Measurements from ENCODE around the gene CACNA1A. TPM values are rescaled to one million over a fixed set of nuclear protein-coding genes. Genes with fewer than 3 reads are reported as not detected.

The CACNA1A gene
- total RNA-seq, 1 donor from 2014 or later = 0.52 TPM

DNA sequence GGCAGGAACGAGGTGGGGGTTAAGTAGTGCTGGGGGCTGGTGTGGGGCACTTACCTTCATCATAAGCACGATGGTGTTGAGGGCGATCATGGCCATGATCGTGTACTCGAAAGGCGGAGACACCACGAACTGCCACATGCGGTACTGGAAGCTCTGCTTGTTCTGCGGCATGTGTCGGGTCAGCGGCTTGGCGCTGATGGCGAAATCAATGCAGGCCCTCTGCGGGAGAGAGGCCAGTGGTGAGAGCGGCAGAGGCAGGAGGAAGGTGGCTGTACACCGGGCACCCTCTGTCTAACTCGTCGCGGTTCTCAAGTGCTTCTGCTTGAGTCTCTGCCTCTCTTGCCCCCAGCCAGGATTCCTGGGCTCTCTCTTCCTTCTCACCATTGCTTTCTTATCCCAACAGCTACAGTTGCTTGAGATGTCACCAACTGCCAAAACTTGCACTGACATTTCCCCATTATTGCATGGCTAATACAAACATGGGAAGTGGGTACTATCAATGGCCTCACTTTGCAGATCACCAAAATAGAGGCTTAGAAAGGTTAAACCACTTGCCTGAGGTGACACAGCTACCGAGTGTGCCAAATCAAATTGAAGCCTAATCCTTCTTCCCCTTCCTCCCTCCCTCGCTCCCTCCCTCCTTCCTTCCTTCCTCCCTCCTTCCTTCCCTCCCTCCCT is 251.1 kb downstream of the CACNA1A start:
- Histone ChIP-seq H3K36me3 (ENCODE audit: control insufficient read depth in 3 of 3, insufficient read depth in 3 of 3, low read length in 3 of 3) (no peaks in the 10 kb centered on the region), H3K27me3 (ENCODE audit: control insufficient read depth in 3 of 3, insufficient read depth in 3 of 3, low read length in 3 of 3) (peaks cover 8 to 15% (median 12%) of the 10 kb centered on the region in 3 donors), H3K27ac (ENCODE audit: low read depth, low read length) (no peak overlapping the region), H3K9ac (ENCODE audit: low read depth in 1 of 3, low read length in 3 of 3) (no peak overlapping the region), H3K9me3 (ENCODE audit: control insufficient read depth in 3 of 3, low read length in 3 of 3) (peaks cover 0 to 5% (median 3%) of the 10 kb centered on the region in 3 donors), H3K4me3 (ENCODE audit: low read length in 3 of 3) (no peak overlapping the region), H3K4me1 (ENCODE audit: control insufficient read depth in 3 of 3, insufficient read depth in 3 of 3, low read length in 3 of 3) (no peaks in the 10 kb centered on the region)

DNA sequence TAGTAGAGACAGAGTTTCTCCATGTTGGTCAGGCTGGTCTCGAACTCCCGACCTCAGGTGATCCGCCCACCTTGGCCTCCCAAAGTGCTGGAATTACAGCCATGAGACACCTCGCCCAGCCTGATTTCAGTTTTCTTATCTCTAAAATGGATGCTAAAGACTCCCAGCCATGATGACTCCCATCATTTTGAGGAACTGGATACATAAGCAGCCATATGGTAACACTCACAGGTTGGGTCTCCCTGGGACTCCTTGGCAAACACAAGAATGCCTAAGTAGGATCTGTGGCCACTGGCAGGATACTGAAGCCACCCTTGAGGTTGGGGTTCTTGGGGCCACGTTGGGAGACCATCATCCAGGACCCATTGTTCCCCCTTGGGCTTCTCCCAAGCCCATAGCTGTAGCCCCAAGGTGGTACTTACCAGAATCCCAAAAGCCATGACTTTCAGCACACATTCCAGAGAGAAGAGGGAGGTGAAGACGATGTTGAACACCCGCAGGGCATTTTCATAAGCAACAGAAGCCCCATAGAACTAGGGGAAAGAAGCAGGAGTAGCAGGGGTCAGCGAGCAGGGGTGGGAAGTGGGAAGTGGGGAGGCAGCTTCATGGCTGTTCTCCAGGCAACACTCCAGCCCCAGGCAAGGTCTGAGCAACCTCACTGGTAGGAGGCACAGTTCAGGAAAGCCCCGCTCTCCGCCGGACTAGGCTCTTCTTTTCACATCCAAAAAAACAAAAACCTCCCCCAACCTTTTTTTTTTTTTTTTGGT is 253.5 kb downstream of the CACNA1A start:
- Histone ChIP-seq H3K36me3 (ENCODE audit: control insufficient read depth in 3 of 3, insufficient read depth in 3 of 3, low read length in 3 of 3) (no peaks in the 10 kb centered on the region), H3K27ac (ENCODE audit: low read depth, low read length) (no peak overlapping the region), H3K9me3 (ENCODE audit: control insufficient read depth in 3 of 3, low read length in 3 of 3) (peaks cover 0 to 5% (median 3%) of the 10 kb centered on the region in 3 donors), H3K27me3 (ENCODE audit: control insufficient read depth in 3 of 3, insufficient read depth in 3 of 3, low read length in 3 of 3) (peaks cover 8 to 12% (median 11%) of the 10 kb centered on the region in 3 donors), H3K9ac (ENCODE audit: low read depth in 1 of 3, low read length in 3 of 3) (no peak overlapping the region), H3K4me1 (ENCODE audit: control insufficient read depth in 3 of 3, insufficient read depth in 3 of 3, low read length in 3 of 3) (no peaks in the 10 kb centered on the region), H3K4me3 (ENCODE audit: low read length in 3 of 3) (no peak overlapping the region)

DNA sequence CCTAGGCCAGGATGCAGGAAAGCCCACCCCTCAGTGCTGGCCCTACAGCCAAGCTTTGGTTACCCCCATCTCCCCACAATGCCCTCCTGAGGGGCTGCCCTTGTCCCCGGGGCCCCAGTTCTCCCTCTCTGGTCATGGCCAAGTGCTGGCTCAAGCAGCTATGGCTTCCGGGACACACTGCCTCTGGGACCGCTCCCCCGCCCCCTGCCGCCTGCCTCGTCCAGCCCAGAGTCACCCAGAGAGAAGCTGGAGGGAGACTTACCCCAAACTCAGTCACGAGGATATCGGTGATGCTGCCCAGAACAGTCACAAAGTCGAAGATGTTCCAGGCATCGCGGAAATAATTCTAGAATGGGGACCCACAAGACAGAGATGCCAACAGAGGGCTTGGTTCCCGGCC is 261.4 kb downstream of the CACNA1A start:
- peaks cover 0 to 4% (median 0%) of the 10 kb centered on the region in 3 donors for H3K9me3 ChIP-seq (ENCODE audit: control insufficient read depth in 3 of 3, low read length in 3 of 3)
- no peak overlapping the region for H3K27ac ChIP-seq (ENCODE audit: low read depth, low read length)
- H3K4me1 ChIP-seq (ENCODE audit: control insufficient read depth in 3 of 3, insufficient read depth in 3 of 3, low read length in 3 of 3) = no peaks in the 10 kb centered on the region
- peaks cover 2 to 16% (median 10%) of the 10 kb centered on the region in 3 donors for H3K27me3 ChIP-seq (ENCODE audit: control insufficient read depth in 3 of 3, insufficient read depth in 3 of 3, low read length in 3 of 3)
- H3K36me3 ChIP-seq (ENCODE audit: control insufficient read depth in 3 of 3, insufficient read depth in 3 of 3, low read length in 3 of 3) = no peaks in the 10 kb centered on the region
- H3K4me3 ChIP-seq (ENCODE audit: low read length in 3 of 3) = no peak overlapping the region
- H3K9ac ChIP-seq (ENCODE audit: low read depth in 1 of 3, low read length in 3 of 3) = no peak overlapping the region

DNA sequence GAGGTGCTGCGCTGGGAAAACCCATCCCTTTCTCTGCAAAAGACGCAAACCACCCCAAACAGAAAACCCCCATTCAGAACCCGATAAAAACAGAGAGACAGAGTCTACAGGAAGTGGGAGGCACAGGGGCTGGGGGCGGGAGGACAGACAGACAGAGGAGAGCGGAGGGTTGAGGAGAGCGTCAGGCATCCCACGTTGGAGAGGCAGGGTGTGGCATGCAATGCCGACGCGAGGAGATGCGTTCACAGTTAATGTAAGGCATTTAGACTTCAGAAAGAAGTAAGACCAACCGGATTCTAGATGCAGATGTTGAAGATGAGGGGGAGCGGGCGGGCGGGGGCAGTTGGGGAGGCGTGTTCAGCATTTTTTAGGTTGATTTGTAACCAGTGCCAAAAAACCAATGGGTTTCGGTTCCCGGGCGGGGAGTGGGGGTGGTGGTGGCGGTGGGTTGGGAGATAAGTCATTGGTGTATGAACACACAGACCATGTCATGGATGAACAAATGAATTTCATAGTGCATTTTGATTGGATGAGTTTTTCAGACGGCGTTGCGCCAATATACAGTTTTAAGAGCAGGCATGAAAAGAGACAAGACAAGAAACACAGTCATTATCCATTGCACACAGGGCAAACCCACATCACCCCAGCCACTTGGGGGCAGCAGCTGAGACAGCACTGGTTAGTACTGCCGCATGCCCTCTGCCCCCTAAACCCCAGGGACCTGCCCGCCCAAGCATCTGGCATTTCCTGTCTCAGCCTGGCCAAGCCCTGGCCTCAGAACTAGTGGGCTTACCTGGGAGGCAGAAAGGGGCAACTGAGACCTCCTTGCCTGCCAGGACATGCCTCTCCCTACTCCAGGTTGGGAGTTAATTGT is 264.8 kb downstream of the CACNA1A start:
- Histone ChIP-seq H3K9me3 (ENCODE audit: control insufficient read depth in 3 of 3, low read length in 3 of 3) (peaks cover 0 to 4% (median 0%) of the 10 kb centered on the region in 3 donors), H3K4me3 (ENCODE audit: low read length in 3 of 3) (no peak overlapping the region), H3K36me3 (ENCODE audit: control insufficient read depth in 3 of 3, insufficient read depth in 3 of 3, low read length in 3 of 3) (no peaks in the 10 kb centered on the region), H3K4me1 (ENCODE audit: control insufficient read depth in 3 of 3, insufficient read depth in 3 of 3, low read length in 3 of 3) (no peaks in the 10 kb centered on the region), H3K27me3 (ENCODE audit: control insufficient read depth in 3 of 3, insufficient read depth in 3 of 3, low read length in 3 of 3) (peaks cover 14 to 29% (median 20%) of the 10 kb centered on the region in 3 donors), H3K27ac (ENCODE audit: low read depth, low read length) (no peak overlapping the region), H3K9ac (ENCODE audit: low read depth in 1 of 3, low read length in 3 of 3) (no peak overlapping the region)

DNA sequence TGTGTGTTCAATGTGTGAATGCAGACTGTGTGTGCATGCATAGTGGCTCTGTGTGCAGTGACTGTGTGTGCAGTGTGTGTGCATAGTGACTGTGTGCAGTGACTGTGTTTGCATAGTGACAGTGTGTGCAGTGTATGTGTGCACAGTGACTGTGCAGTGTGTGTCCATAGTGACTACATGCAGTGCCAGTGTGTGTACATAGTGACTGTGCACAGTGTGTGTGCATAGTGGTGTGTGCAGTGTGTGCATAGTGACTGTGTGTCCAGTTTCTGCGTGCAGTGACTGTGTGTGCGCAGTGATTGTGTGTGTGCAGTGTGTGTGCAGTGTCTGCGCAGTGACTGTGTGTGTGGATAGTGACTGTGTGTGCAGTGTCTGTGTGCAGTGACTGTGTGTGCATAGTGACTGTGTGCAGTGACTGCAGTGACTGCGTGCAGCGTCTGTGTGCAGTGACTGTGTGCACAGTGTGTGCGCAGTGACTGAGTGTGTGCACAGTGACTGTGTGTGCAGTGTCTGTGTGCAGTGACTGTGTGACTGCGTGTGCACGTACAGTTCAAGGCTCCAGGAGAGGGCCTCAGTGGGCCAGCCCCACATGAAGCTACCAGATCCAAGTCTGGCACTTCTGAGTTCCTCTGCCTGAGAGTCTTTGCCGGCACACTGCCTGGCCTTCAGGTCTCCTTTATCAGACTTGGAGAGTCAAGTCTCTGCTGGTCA is 265.8 kb downstream of the CACNA1A start:
- Histone ChIP-seq H3K9me3 (ENCODE audit: control insufficient read depth in 3 of 3, low read length in 3 of 3) (peaks cover 0 to 3% (median 1%) of the 10 kb centered on the region in 3 donors), H3K27me3 (ENCODE audit: control insufficient read depth in 3 of 3, insufficient read depth in 3 of 3, low read length in 3 of 3) (peaks cover 14 to 29% (median 20%) of the 10 kb centered on the region in 3 donors), H3K9ac (ENCODE audit: low read depth in 1 of 3, low read length in 3 of 3) (no peak overlapping the region), H3K27ac (ENCODE audit: low read depth, low read length) (no peak overlapping the region), H3K4me1 (ENCODE audit: control insufficient read depth in 3 of 3, insufficient read depth in 3 of 3, low read length in 3 of 3) (no peaks in the 10 kb centered on the region), H3K4me3 (ENCODE audit: low read length in 3 of 3) (no peak overlapping the region), H3K36me3 (ENCODE audit: control insufficient read depth in 3 of 3, insufficient read depth in 3 of 3, low read length in 3 of 3) (no peaks in the 10 kb centered on the region)

DNA sequence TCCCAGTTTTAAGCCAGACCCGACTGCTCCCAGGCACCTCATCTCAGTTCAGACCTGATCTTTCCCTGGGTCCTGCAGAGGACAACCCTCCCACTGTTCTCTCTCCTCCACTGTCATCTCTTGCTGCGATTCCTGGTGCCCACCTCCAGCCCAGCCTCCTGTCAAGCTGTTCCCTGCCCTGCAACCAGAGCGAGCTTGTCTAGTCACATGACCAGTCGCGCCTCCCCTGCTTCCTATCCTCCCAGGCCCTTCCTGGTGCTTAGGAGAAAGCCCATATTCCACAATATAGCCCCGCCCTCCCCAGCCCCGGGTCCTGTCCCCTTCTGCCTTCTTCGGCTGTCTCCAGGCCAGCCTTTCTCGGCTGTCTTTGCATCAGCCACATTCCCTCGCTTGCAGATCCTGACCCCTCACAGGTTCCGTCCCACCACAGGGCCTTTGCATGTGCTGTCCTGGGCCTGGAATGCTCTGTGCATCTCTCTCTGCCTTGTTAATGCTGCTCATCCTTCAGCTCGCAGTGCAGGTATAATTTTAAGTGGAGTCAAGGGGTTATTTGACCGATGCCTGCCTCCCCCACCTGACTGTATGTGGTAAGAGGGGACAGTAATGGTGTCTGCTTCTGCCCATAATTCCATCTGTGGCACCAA is 267.3 kb downstream of the CACNA1A start:
- peaks cover 14 to 31% (median 20%) of the 10 kb centered on the region in 3 donors for H3K27me3 ChIP-seq (ENCODE audit: control insufficient read depth in 3 of 3, insufficient read depth in 3 of 3, low read length in 3 of 3)
- peaks cover 0 to 8% (median 3%) of the 10 kb centered on the region in 3 donors for H3K9me3 ChIP-seq (ENCODE audit: control insufficient read depth in 3 of 3, low read length in 3 of 3)
- no peaks in the 10 kb centered on the region for H3K36me3 ChIP-seq (ENCODE audit: control insufficient read depth in 3 of 3, insufficient read depth in 3 of 3, low read length in 3 of 3)
- H3K27ac ChIP-seq (ENCODE audit: low read depth, low read length) = no peak overlapping the region
- H3K9ac ChIP-seq (ENCODE audit: low read depth in 1 of 3, low read length in 3 of 3) = no peak overlapping the region
- H3K4me1 ChIP-seq (ENCODE audit: control insufficient read depth in 3 of 3, insufficient read depth in 3 of 3, low read length in 3 of 3) = no peaks in the 10 kb centered on the region
- H3K4me3 ChIP-seq (ENCODE audit: low read length in 3 of 3) = no peak overlapping the region

DNA sequence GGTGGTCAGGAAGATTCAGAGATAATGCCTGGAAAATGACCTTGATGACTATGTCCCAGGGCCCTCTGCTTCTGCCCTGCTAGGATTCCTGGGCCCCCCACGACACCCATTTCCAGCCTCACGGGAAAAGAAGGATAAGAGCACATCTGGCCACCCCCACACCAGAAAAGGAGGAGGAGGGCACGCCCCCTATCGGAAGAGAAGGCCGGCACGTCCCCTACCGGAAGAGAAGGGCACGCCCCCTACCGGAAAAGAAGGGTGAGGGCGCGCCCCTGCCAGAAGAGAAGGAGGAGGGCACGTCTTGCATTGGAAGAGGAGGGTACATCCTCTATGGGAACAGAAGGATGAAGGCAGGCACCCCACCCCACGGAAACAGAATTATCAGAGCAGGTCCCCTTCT is 271.8 kb downstream of the CACNA1A start:
- H3K27me3 ChIP-seq (ENCODE audit: control insufficient read depth in 3 of 3, insufficient read depth in 3 of 3, low read length in 3 of 3) = peaks cover 12 to 23% (median 21%) of the 10 kb centered on the region in 3 donors
- no peaks in the 10 kb centered on the region for H3K4me1 ChIP-seq (ENCODE audit: control insufficient read depth in 3 of 3, insufficient read depth in 3 of 3, low read length in 3 of 3)
- peaks cover 0 to 8% (median 3%) of the 10 kb centered on the region in 3 donors for H3K9me3 ChIP-seq (ENCODE audit: control insufficient read depth in 3 of 3, low read length in 3 of 3)
- no peak overlapping the region for H3K27ac ChIP-seq (ENCODE audit: low read depth, low read length)
- no peaks in the 10 kb centered on the region for H3K36me3 ChIP-seq (ENCODE audit: control insufficient read depth in 3 of 3, insufficient read depth in 3 of 3, low read length in 3 of 3)
- H3K4me3 ChIP-seq (ENCODE audit: low read length in 3 of 3) = no peak overlapping the region
- H3K9ac ChIP-seq (ENCODE audit: low read depth in 1 of 3, low read length in 3 of 3) = no peak overlapping the region

DNA sequence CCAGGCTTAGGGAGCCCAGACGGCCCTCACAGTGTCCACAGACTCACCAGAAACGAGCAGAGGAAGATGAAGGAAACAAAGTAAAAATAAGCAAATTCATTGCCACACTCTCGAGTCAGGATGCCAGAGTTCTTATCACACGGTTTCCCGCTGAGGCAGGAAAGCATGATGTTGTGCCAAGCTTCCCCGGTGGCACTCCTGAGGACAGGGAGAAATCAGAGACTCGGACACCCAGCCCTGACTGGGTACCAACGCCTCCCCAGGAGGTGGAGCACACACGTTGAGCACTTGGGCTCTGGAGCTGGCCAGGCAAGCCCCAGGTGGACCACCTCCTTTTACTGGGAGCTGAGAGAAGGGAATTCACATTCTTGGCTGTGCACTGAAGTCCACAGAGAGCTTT is 274.6 kb downstream of the CACNA1A start:
- no peaks in the 10 kb centered on the region for H3K4me1 ChIP-seq (ENCODE audit: control insufficient read depth in 3 of 3, insufficient read depth in 3 of 3, low read length in 3 of 3)
- H3K9ac ChIP-seq (ENCODE audit: low read depth in 1 of 3, low read length in 3 of 3) = no peak overlapping the region
- peaks cover 5 to 20% (median 8%) of the 10 kb centered on the region in 3 donors for H3K27me3 ChIP-seq (ENCODE audit: control insufficient read depth in 3 of 3, insufficient read depth in 3 of 3, low read length in 3 of 3)
- no peak overlapping the region for H3K4me3 ChIP-seq (ENCODE audit: low read length in 3 of 3)
- no peak overlapping the region for H3K27ac ChIP-seq (ENCODE audit: low read depth, low read length)
- peaks cover 0 to 8% (median 3%) of the 10 kb centered on the region in 3 donors for H3K9me3 ChIP-seq (ENCODE audit: control insufficient read depth in 3 of 3, low read length in 3 of 3)
- no peaks in the 10 kb centered on the region for H3K36me3 ChIP-seq (ENCODE audit: control insufficient read depth in 3 of 3, insufficient read depth in 3 of 3, low read length in 3 of 3)

DNA sequence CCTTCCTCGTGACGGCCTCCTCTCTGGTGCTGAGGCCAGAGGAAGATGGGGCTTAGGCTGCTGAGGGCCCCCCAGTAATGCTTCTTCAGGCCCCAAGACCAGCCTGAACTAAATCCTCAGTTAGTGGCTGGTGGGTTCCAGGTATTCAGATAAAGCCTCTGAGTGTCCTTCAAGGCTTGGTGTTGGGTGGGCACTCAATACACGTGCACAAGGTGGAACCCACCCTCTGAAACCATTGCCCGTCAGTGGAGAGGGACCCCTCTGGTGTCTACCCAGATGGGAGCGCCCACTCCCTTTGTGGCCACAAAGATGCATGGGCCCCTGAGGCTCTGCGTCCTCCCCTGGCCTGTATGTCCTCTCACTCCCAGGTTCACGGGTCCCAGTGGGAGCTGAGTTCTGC is 277.0 kb downstream of the CACNA1A start:
- Histone ChIP-seq H3K27me3 (ENCODE audit: control insufficient read depth in 3 of 3, insufficient read depth in 3 of 3, low read length in 3 of 3) (peaks cover 10 to 33% (median 17%) of the 10 kb centered on the region in 3 donors), H3K9me3 (ENCODE audit: control insufficient read depth in 3 of 3, low read length in 3 of 3) (no peaks in the 10 kb centered on the region), H3K27ac (ENCODE audit: low read depth, low read length) (no peak overlapping the region), H3K4me3 (ENCODE audit: low read length in 3 of 3) (no peak overlapping the region), H3K9ac (ENCODE audit: low read depth in 1 of 3, low read length in 3 of 3) (no peak overlapping the region), H3K36me3 (ENCODE audit: control insufficient read depth in 3 of 3, insufficient read depth in 3 of 3, low read length in 3 of 3) (no peaks in the 10 kb centered on the region), H3K4me1 (ENCODE audit: control insufficient read depth in 3 of 3, insufficient read depth in 3 of 3, low read length in 3 of 3) (no peaks in the 10 kb centered on the region)

Measured in skeletal muscle tissue (tissue), 4 donors.